ENCODE data around the gene FPR1. TPM values are rescaled to one million over a fixed set of nuclear protein-coding genes. Genes with fewer than 3 reads are reported as not detected.

The FPR1 gene
- total and polyA plus RNA-seq, 2 of the 13 experiments (the other 11 are each of a cell fraction or from before 2014, with no cell fraction given): not detected

DNA sequence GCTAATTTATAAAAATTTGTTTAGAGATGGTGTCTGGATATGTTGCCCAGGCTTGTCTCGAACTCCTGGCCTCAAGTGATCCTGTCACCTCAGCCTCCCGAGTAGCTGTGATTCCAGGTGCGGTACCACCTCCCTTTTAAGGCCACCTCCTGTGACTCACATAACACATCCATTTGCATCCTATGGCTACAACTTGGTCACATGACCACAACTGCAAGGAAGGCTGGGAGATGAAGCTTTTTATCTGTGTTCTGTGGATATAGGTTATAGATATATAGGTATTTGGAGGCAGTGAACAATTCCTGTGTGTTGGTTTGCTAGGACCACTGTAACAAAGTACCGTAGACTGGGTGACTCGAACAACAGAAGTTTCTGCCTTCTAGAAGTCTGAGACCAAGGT is 52.5 kb downstream of the FPR1 start:
- DNase-seq (ENCODE audit: low spot score): no peak
- in situ Hi-C loops (cut with HindIII; ENCODE audit: extremely low pct_ligation_motif_present, low pct_unique_long_range_greater_than_20kb): no loop called here

DNA sequence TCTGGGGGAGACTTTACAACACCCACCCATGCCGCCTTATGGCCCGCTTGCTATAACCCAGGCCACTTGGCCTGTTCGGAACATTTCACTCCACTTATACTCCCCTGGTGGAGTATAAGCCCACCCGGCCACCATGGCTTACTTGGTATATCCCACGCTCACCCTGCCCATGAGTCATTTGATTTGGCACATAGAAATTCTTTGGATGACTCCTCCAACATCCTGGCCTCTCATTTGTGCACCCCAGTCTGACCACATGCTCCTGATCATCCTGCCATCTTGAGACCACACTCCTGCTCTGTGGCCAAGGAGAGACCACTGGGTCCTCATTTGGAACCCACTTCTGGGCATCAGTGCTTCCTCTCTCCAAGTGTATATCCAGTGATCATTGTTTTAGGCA is 53.4 kb downstream of the FPR1 start:
- intact Hi-C loops (cut with micrococcal nuclease; ENCODE audit: unreplicated experiment): no loop called here
- Histone ChIP-seq H3K27me3 (ENCODE audit: control insufficient read depth in 1 of 2, insufficient read depth in 2 of 2, low read length in 2 of 2) (no peaks in the 10 kb centered on the region), H3K79me2 (ENCODE audit: insufficient read depth, low read length) (no peaks in the 10 kb centered on the region), H2AFZ (ENCODE audit: low read length) (no peak overlapping the region), H3K4me1 (ENCODE audit: insufficient read depth, low read length) (peaks cover 3% of the 10 kb centered on the region; the same call in 1 of the 2 replicates), H3K9me3 (ENCODE audit: low read length) (no peaks in the 10 kb centered on the region), H3K4me2 (ENCODE audit: low read depth, low read length) (no peak overlapping the region), H3K4me3 (replicated peaks in 1 of 3; ENCODE audit: insufficient read depth in 1 of 3, low read depth in 2 of 3, low read length in 3 of 3) (no peak overlapping the region), H3K9ac (ENCODE audit: insufficient read depth, low read depth, low read length) (no peak overlapping the region), H4K20me1 (ENCODE audit: insufficient read depth, low read length) (peaks cover 6% of the 10 kb centered on the region; the same call in 1 of the 2 replicates), H3K27ac (ENCODE audit: extremely low read length, insufficient read depth, low read length) (no peak overlapping the region), H3K36me3 (replicated peaks in 1 of 2; ENCODE audit: control insufficient read depth in 1 of 2, insufficient read depth in 2 of 2, low read length in 2 of 2) (peaks cover 4 to 5% of the 10 kb centered on the region in 2 experiments; a peak in 1 of 5 replicates)
- 97% methylated on average over 3 of the region's 5 CpGs for WGBS (ENCODE audit: low lambda C conversion rate)
- POLR2A ChIA-PET: no interaction called here
- in situ Hi-C loops (cut with HindIII; ENCODE audit: extremely low pct_ligation_motif_present, low pct_unique_long_range_greater_than_20kb): no loop called here
- BruUV-seq (replicated peaks): no TSS peak
- ATAC-seq: no peak
- CTCF ChIA-PET (ENCODE audit: low intra/inter-chr PET ratio, low total read pairs): no interaction called here
- no peak for DNase-seq (ENCODE audit: low spot score)
- FAIRE-seq: no peak
- no peak for TF ChIP-seq ZNF709 (CRISPR knock-in tag; IDR thresholded peaks at IDR 0.05)
- TF ChIP-seq ZNF720 (CRISPR knock-in tag; IDR thresholded peaks at IDR 0.05): no peak
- no peak for TF ChIP-seq SMARCE1 (IDR thresholded peaks at IDR 0.05; ENCODE audit: borderline replicate concordance)
- no peak for TF ChIP-seq ZNF83 (CRISPR knock-in tag; IDR thresholded peaks at IDR 0.05; ENCODE audit: borderline replicate concordance)
- no peak for TF ChIP-seq TP53 (CRISPR knock-in tag; conservative IDR thresholded peaks at IDR 0.05)
- TF ChIP-seq NCOR1 (IDR thresholded peaks at IDR 0.05; ENCODE audit: borderline replicate concordance, low read length): no peak
- TF ChIP-seq, protein P1, sequence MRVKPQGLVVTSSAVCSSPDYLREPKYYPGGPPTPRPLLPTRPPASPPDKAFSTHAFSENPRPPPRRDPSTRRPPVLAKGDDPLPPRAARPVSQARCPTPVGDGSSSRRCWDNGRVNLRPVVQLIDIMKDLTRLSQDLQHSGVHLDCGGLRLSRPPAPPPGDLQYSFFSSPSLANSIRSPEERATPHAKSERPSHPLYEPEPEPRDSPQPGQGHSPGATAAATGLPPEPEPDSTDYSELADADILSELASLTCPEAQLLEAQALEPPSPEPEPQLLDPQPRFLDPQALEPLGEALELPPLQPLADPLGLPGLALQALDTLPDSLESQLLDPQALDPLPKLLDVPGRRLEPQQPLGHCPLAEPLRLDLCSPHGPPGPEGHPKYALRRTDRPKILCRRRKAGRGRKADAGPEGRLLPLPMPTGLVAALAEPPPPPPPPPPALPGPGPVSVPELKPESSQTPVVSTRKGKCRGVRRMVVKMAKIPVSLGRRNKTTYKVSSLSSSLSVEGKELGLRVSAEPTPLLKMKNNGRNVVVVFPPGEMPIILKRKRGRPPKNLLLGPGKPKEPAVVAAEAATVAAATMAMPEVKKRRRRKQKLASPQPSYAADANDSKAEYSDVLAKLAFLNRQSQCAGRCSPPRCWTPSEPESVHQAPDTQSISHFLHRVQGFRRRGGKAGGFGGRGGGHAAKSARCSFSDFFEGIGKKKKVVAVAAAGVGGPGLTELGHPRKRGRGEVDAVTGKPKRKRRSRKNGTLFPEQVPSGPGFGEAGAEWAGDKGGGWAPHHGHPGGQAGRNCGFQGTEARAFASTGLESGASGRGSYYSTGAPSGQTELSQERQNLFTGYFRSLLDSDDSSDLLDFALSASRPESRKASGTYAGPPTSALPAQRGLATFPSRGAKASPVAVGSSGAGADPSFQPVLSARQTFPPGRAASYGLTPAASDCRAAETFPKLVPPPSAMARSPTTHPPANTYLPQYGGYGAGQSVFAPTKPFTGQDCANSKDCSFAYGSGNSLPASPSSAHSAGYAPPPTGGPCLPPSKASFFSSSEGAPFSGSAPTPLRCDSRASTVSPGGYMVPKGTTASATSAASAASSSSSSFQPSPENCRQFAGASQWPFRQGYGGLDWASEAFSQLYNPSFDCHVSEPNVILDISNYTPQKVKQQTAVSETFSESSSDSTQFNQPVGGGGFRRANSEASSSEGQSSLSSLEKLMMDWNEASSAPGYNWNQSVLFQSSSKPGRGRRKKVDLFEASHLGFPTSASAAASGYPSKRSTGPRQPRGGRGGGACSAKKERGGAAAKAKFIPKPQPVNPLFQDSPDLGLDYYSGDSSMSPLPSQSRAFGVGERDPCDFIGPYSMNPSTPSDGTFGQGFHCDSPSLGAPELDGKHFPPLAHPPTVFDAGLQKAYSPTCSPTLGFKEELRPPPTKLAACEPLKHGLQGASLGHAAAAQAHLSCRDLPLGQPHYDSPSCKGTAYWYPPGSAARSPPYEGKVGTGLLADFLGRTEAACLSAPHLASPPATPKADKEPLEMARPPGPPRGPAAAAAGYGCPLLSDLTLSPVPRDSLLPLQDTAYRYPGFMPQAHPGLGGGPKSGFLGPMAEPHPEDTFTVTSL (CRISPR knock-in tag; IDR thresholded peaks at IDR 0.05; ENCODE audit: borderline replicate concordance): no peak
- no peak for TF ChIP-seq NFIC (IDR thresholded peaks at IDR 0.05; ENCODE audit: low read length)
- TF ChIP-seq ZBTB7A (CRISPR knock-in tag; IDR thresholded peaks at IDR 0.05): no peak
- TF ChIP-seq, protein P2, sequence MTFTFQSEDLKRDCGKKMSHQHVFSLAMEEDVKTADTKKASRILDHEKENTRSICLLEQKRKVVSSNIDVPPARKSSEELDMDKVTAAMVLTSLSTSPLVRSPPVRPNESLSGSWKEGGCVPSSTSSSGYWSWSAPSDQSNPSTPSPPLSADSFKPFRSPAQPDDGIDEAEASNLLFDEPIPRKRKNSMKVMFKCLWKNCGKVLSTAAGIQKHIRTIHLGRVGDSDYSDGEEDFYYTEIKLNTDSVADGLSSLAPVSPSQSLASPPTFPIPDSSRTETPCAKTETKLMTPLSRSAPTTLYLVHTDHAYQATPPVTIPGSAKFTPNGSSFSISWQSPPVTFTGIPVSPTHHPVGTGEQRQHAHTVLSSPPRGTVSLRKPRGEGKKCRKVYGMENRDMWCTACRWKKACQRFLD (CRISPR knock-in tag; IDR thresholded peaks at IDR 0.05; ENCODE audit: borderline replicate concordance): no peak
- TF ChIP-seq ZBTB20 (CRISPR knock-in tag; IDR thresholded peaks at IDR 0.05; ENCODE audit: borderline replicate concordance, low read depth): no peak
- TF ChIP-seq ZNF772 (CRISPR knock-in tag; IDR thresholded peaks at IDR 0.05): no peak

More for the DNA sequence above, 52.5 kb downstream of the FPR1 start:
- H3K4me3 ChIP-seq (replicated peaks in 1 of 3; ENCODE audit: insufficient read depth in 1 of 3, low read depth in 2 of 3, low read length in 3 of 3): no peak overlapping the region
- H2AFZ ChIP-seq (ENCODE audit: low read length): no peak overlapping the region
- no peak overlapping the region for H3K27ac ChIP-seq (ENCODE audit: extremely low read length, insufficient read depth, low read length)
- H3K4me1 ChIP-seq (ENCODE audit: insufficient read depth, low read length): no peaks in the 10 kb centered on the region
- no peak overlapping the region for H3K4me2 ChIP-seq (ENCODE audit: low read depth, low read length)
- BruUV-seq (replicated peaks): no TSS peak
- TF ChIP-seq ZFP1 (CRISPR knock-in tag; IDR thresholded peaks at IDR 0.05): no peak
- TF ChIP-seq NKX3-1 (CRISPR knock-in tag; IDR thresholded peaks at IDR 0.05): no peak
- no peak for TF ChIP-seq ZNF251 (CRISPR knock-in tag; IDR thresholded peaks at IDR 0.05)
- peaks cover 3 to 4% of the 10 kb centered on the region in 2 experiments; a peak in 1 of 5 replicates for H3K36me3 ChIP-seq (replicated peaks in 1 of 2; ENCODE audit: control insufficient read depth in 1 of 2, insufficient read depth in 2 of 2, low read length in 2 of 2)
- H3K9ac ChIP-seq (ENCODE audit: insufficient read depth, low read depth, low read length): no peak overlapping the region
- intact Hi-C loops (cut with micrococcal nuclease; ENCODE audit: unreplicated experiment): no loop called here
- ChIA-PET POLR2A (no interaction called here), CTCF (ENCODE audit: low intra/inter-chr PET ratio, low total read pairs) (no interaction called here)
- H3K9me3 ChIP-seq (ENCODE audit: low read length): no peaks in the 10 kb centered on the region
- H3K79me2 ChIP-seq (ENCODE audit: insufficient read depth, low read length): no peaks in the 10 kb centered on the region
- no peak for FAIRE-seq
- H3K27me3 ChIP-seq (ENCODE audit: control insufficient read depth in 1 of 2, insufficient read depth in 2 of 2, low read length in 2 of 2): no peaks in the 10 kb centered on the region; a peak in 1 of 5 replicates
- H4K20me1 ChIP-seq (ENCODE audit: insufficient read depth, low read length): no peaks in the 10 kb centered on the region
- no peak for ATAC-seq
- WGBS (ENCODE audit: low lambda C conversion rate): 98% methylated on average over 5 of the region's 5 CpGs
